GM18517 (cell line): Measurements from ENCODE around the gene MCM9.
A peak's percentile ranks its signal among the peaks of the same experiment; 100 is the strongest.

Experiments
- ATAC-seq: cut with Tn5 transposase; IDR thresholded peaks from one replicate; pipeline ENCODE4 v1.9.1; 2021; ENCODE audit warnings: mild to moderate bottlenecking, moderate library complexity; ENCODE audit not compliant: unreplicated experiment

The MCM9 gene

GRCh38 chr6:118933855-118934460 is 1.0 kb downstream of the MCM9 start:
- ATAC-seq: peak; percentile 26

- ATAC-seq: no peak
These were observed 2.5 kb downstream of the MCM9 start for GRCh38 chr6:118932421-118932820.

GRCh38 chr6:118931436-118931835 is 3.5 kb downstream of the MCM9 start:
- ATAC-seq: no peak

GRCh38 chr6:118930680-118931079 is 4.3 kb downstream of the MCM9 start:
- no peak for ATAC-seq

GRCh38 chr6:118923035-118923434 is 11.9 kb downstream of the MCM9 start:
- no peak for ATAC-seq

- ATAC-seq: no peak
These were observed 13.9 kb downstream of the MCM9 start for GRCh38 chr6:118921084-118921483.

- no peak for ATAC-seq
These were observed 16.6 kb downstream of the MCM9 start for GRCh38 chr6:118918329-118918725.

- no peak for ATAC-seq
These were observed 17.2 kb downstream of the MCM9 start for GRCh38 chr6:118917546-118918328.

GRCh38 chr6:118914598-118914997 is 20.4 kb downstream of the MCM9 start:
- ATAC-seq: no peak

- ATAC-seq: no peak
These were observed 21.8 kb downstream of the MCM9 start for GRCh38 chr6:118913161-118913560.

- no peak for ATAC-seq
These were observed 22.3 kb downstream of the MCM9 start for GRCh38 chr6:118912646-118913045.

GRCh38 chr6:118908441-118908840 is 26.5 kb downstream of the MCM9 start:
- no peak for ATAC-seq

- ATAC-seq: no peak
These were observed 29.1 kb downstream of the MCM9 start for GRCh38 chr6:118905851-118906250.

GRCh38 chr6:118905084-118905483 is 29.9 kb downstream of the MCM9 start:
- ATAC-seq: no peak

- no peak for ATAC-seq
These were observed 31.3 kb downstream of the MCM9 start for GRCh38 chr6:118903691-118904090.

- no peak for ATAC-seq
These were observed 31.8 kb downstream of the MCM9 start for GRCh38 chr6:118903138-118903537.

GRCh38 chr6:118902726-118903125 is 32.2 kb downstream of the MCM9 start:
- no peak for ATAC-seq

GRCh38 chr6:118899948-118900347 is 35.0 kb downstream of the MCM9 start:
- no peak for ATAC-seq

- ATAC-seq: no peak
These were observed 37.6 kb downstream of the MCM9 start for GRCh38 chr6:118897386-118897785.

GRCh38 chr6:118896339-118897136 is 38.4 kb downstream of the MCM9 start:
- peak; percentile 36 for ATAC-seq

GRCh38 chr6:118895859-118896258 is 39.1 kb downstream of the MCM9 start:
- ATAC-seq: no peak

GRCh38 chr6:118895261-118895560 is 39.7 kb downstream of the MCM9 start:
- ATAC-seq: no peak
